K562 (cell line): ENCODE results near the gene IGF2BP3. TPM values are rescaled to one million over a fixed set of nuclear protein-coding genes. Genes with fewer than 3 reads are reported as not detected.

Experiments used
- ATAC-seq: fragments of 200-7000 bp; cut with Tn5 transposase; 3 replicates; pipeline ENCODE4 v1.9.1; 2020; ENCODE audit warnings: moderate library complexity
- BruUV-seq: library from RNA; stranded (reverse); fragments of 400-500 nt; replicated peaks from 2 replicates; lab custom pipeline; 2021; lab: Mats Ljungman, UMichigan
- CTCF ChIA-PET: fragments of 300-600 bp; formaldehyde crosslinking; extraction: SDS; loops from one replicate; lab custom pipeline; 2021; ENCODE audit warnings: low intra/inter-chr PET ratio; lab: Yijun Ruan, JAX
- POLR2A ChIA-PET: fragments of 300-600, 350-650 bp; sonication (Branson Sonifier 250); formaldehyde crosslinking; extraction: SDS; loops from one replicate; lab custom pipeline; 2021; ENCODE audit warnings: antibody characterized with exemption, inconsistent platforms; lab: Yijun Ruan, JAX
- DNase-seq, 4 experiments: peaks; one replicate each; pipeline versions ENCODE4 v3.0.0 to v3.0.0-alpha.2; 2011 to 2018; ENCODE audit warnings: low spot score in 3 of 4, mixed read lengths in 3 of 4; ENCODE audit errors: extremely low read depth in 1 of 4
- FAIRE-seq: peaks from 2 replicates; lab custom pipeline; 2011; peaks lifted over from hg19 to GRCh38; lab: Jason Lieb, UNC
- H2AFZ ChIP-seq: 2 replicates; pipeline ENCODE4 v1.6.0; 2011; ENCODE audit warnings: low read depth, low read length, control low read depth, inconsistent platforms
- H3K27ac ChIP-seq: fragments of 200-600 bp; 3 replicates; pipeline ENCODE4 v1.8.0; 2011; ENCODE audit warnings: low read depth, mild to moderate bottlenecking, control low read depth, inconsistent platforms, low read length, moderate library complexity, mixed read lengths; ENCODE audit errors: extremely low read depth
- H3K27me3 ChIP-seq, 2 experiments: fragments of 300-600 bp in 1 of 2; 2 replicates in 1 of 2; 3 replicates in 1 of 2; pipeline versions ENCODE4 v1.6.0 to v1.8.0; 2011; ENCODE audit warnings: inconsistent platforms in 2 of 2, low read length in 2 of 2, mild to moderate bottlenecking in 1 of 2, mixed read lengths in 1 of 2, moderate library complexity in 1 of 2; ENCODE audit not compliant: control insufficient read depth in 2 of 2, insufficient read depth in 2 of 2
- H3K36me3 ChIP-seq: fragments of 300-600 bp; 3 replicates; pipeline ENCODE4 v1.8.0; 2011; ENCODE audit warnings: mild to moderate bottlenecking, low read length, inconsistent platforms; ENCODE audit not compliant: control insufficient read depth, insufficient read depth
- H3K4me1 ChIP-seq, 2 experiments: fragments of 200-600 bp in 1 of 2; replicated peaks in 1 of 2; 2 replicates in 1 of 2; 3 replicates in 1 of 2; pipeline versions ENCODE4 v1.5.1 to v1.8.0; 2011; ENCODE audit warnings: inconsistent platforms in 2 of 2, low read length in 2 of 2, mild to moderate bottlenecking in 1 of 2, mixed read lengths in 1 of 2, moderate library complexity in 1 of 2; ENCODE audit not compliant: control insufficient read depth in 2 of 2, insufficient read depth in 2 of 2
- H3K4me2 ChIP-seq: 2 replicates; pipeline ENCODE4 v1.6.1; 2011; ENCODE audit warnings: low read length, control low read depth, inconsistent platforms, mixed read lengths; ENCODE audit not compliant: insufficient read depth
- H3K4me3 ChIP-seq: fragments of 200-600 bp; sonication (generic), shearing (Covaris generic); 2 replicates; pipeline ENCODE4 v1.5.1; 2016; ENCODE audit warnings: control low read depth, inconsistent platforms
- H3K79me2 ChIP-seq: fragments of 200-600 bp; 3 replicates; pipeline ENCODE4 v1.8.0; 2011; ENCODE audit warnings: low read length, inconsistent platforms; ENCODE audit not compliant: control insufficient read depth, insufficient read depth
- H3K9ac ChIP-seq, 2 experiments: 2 replicates each; pipeline versions ENCODE4 v1.6.0 to v1.6.1; 2011; ENCODE audit warnings: low read depth in 2 of 2, low read length in 2 of 2, control low read depth in 1 of 2, inconsistent platforms in 1 of 2, mild to moderate bottlenecking in 1 of 2, mixed read lengths in 1 of 2; ENCODE audit not compliant: insufficient read depth in 1 of 2
- H3K9me1 ChIP-seq: one replicate; pipeline ENCODE4 v1.6.0; 2011; ENCODE audit warnings: inconsistent platforms, mild to moderate bottlenecking, low read length, moderate library complexity; ENCODE audit not compliant: control insufficient read depth, insufficient read depth
- H3K9me3 ChIP-seq: replicated peaks from 2 replicates; pipeline ENCODE4 v1.5.1; 2011; ENCODE audit warnings: low read depth, low read length, inconsistent platforms; ENCODE audit not compliant: control insufficient read depth, insufficient read depth
- H4K20me1 ChIP-seq: replicated peaks from 2 replicates; pipeline ENCODE4 v1.6.1; 2011; ENCODE audit warnings: low read length, inconsistent platforms, mixed read lengths; ENCODE audit not compliant: control insufficient read depth, insufficient read depth
- CTBP1 ChIP-seq: fragments of 450-650 bp; IDR thresholded peaks from 2 replicates; pipeline ENCODE4 v1.6.1; 2016; ENCODE audit warnings: borderline replicate concordance
- ESRRA ChIP-seq: fragments of 450-650 bp; IDR thresholded peaks from 2 replicates; pipeline ENCODE4 v1.6.1; 2014; ENCODE audit warnings: low read depth, mild to moderate bottlenecking, moderate library complexity, borderline replicate concordance
- WGBS: fragments of 100-300 bp; shearing (Covaris generic); methylation state at CpG from one replicate; pipeline ENCODE4 v1.1.6; 2016; ENCODE audit warnings: low coverage, mixed read lengths; ENCODE audit not compliant: insufficient coverage; ENCODE audit errors: missing lambda C conversion rate; 5-methylcytosine and 5-hydroxymethylcytosine counted together
- in situ Hi-C: fragments of 300-500 bp; cut with MboI; formaldehyde crosslinking; loops from 4 replicates; pipeline ENCODE4 v1.15.0; 2018; ENCODE audit warnings: inconsistent platforms, mixed read lengths
- intact Hi-C: fragments of 100-400 bp; cut with micrococcal nuclease; formaldehyde crosslinking; loops from 2 replicates; pipeline ENCODE4 v1.14.2; 2022
- polyA plus RNA-seq, 8 experiments: library from polyadenylated mRNA; depleted of rRNA in 4 of 8; stranded (reverse) in 5 of 8; unstranded in 3 of 8; fragments of >200 nt; fragmentation: Nextera tagmentation in 2 of 8; fragmentation: Illumina TruSeq in 1 of 8; extraction: Ambion mirVana in 2 of 8; extraction: Trizol in 1 of 8; gene quantifications; 2 replicates each; pipeline versions ENCODE4 v1.2.1 to v1.2.3, GENCODE V29; 2011 to 2014; ENCODE audit warnings: inconsistent platforms in 1 of 8, missing spikeins in 1 of 8
- total RNA-seq, 7 experiments: library from RNA; depleted of rRNA in 6 of 7; stranded (reverse); fragments of >200 nt in 6 of 7; fragmentation: Illumina TruSeq in 2 of 7; extraction: Trizol in 2 of 7; gene quantifications; 2 replicates each; pipeline versions ENCODE4 v1.2.1 to v1.2.3, GENCODE V29; 2011 to 2021; ENCODE audit warnings: low replicate concordance in 1 of 7
- TF ChIP-seq, protein P1 (sequence below): fragments of 450-650 bp; conservative IDR thresholded peaks from 2 replicates; pipeline ENCODE4 v1.6.1; 2016; ENCODE audit warnings: missing genetic modification characterization, low read depth, mild to moderate bottlenecking, control low read depth, missing compliant biosample characterization

Gene IGF2BP3
- total and polyA plus RNA-seq, 9 of the 15 experiments (the other 6 are each of a cell fraction or from before 2014, with no cell fraction given) = 8.4 to 88.1 (median 61.2) TPM

DNA sequence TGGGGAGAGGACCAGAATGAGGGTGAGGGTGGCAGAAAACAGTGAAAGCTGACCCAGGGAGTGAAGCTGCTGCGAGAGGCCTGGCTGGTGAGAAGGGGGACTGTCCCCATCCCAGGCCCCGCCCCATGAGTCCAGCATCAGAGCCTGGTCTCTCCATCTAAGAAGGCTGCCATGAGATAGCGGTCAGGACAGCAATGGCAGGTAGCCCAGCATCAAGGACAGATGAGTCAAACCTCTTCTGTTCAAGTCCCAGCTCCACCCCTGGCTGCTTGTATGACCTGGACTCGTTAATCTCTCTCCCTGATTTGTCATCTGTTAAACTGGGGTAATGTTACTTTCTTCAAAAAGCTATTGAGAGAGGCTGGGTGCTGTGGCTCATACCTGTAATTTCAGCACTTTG lies 201.5 kb downstream of the IGF2BP3 start:
- Histone ChIP-seq H3K27ac (no peak overlapping the region), H3K4me2 (no peak overlapping the region), H3K4me3 (no peak overlapping the region)
- CTCF ChIA-PET = no interaction called here
- WGBS = 5% methylated on average over 4 of the region's 4 CpGs
- TF ChIP-seq, protein P1, sequence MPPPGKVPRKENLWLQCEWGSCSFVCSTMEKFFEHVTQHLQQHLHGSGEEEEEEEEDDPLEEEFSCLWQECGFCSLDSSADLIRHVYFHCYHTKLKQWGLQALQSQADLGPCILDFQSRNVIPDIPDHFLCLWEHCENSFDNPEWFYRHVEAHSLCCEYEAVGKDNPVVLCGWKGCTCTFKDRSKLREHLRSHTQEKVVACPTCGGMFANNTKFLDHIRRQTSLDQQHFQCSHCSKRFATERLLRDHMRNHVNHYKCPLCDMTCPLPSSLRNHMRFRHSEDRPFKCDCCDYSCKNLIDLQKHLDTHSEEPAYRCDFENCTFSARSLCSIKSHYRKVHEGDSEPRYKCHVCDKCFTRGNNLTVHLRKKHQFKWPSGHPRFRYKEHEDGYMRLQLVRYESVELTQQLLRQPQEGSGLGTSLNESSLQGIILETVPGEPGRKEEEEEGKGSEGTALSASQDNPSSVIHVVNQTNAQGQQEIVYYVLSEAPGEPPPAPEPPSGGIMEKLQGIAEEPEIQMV (tag) = no peak
- TF ChIP-seq ESRRA (0 out of 2 replicates have a peak, but pooled peaks have one; percentile 19), CTBP1 (peak; percentile 40; the same call in 1 of the 2 replicates)
- TF ChIP-seq, all 486 proteins: peak for 2
- FAIRE-seq = no peak
- Histone ChIP-seq H3K9me3 (0 out of 2 replicates have a peak, but pooled peaks cover 1% of the 10 kb centered on the region), H3K4me1 (peaks cover 0 to 7% of the 10 kb centered on the region in 2 experiments; a peak in 3 of 5 replicates), H3K36me3 (no peaks in the 10 kb centered on the region), H3K27me3 (peaks cover 0 to 10% of the 10 kb centered on the region in 2 experiments; a peak in 1 of 5 replicates), H2AFZ (no peak overlapping the region), H3K79me2 (no peaks in the 10 kb centered on the region), H3K9ac (no peak overlapping the region), H4K20me1 (no peaks in the 10 kb centered on the region), H3K9me1 (no peaks in the 10 kb centered on the region)
- intact Hi-C loops (no loop called here), in situ Hi-C loops (loop anchor here (25.0 kb wide), 2 partner anchors 444 to 731 kb away; partner anchors contain the start of gene STK31)
- DNase-seq = peak in 3 of 4 experiments; percentile 32 to 44 (median 42)
- no TSS peak for BruUV-seq
- peak; percentile 22; the same call in 2 of the 3 replicates for ATAC-seq
- POLR2A ChIA-PET = no interaction called here
